ENCODE data around the gene LPP.

Gene LPP

DNA sequence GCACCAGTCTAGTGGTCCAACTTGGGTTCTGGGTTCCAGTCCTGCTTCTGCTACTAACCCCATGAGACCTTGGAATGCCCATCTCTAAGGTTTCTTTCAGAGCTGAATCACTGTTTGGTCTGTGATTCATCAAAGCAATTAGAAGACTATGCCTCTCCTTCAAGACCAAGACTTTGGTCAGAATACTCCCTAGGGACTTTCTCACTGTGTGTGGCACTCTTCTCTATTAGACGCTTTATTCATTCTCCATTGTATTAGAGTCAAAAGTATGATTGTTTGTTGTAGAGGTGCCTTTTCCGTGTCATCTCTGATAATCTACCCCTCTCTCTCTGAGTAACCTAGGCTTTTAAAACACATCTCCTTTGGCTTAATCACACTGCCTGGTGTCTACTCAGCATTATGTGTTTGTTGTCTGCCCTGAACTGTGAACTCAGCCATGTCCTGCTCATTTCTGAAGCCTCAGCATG lies 90.5 kb downstream of the LPP start:
- no peak for FAIRE-seq
- TF ChIP-seq TAF1 (IDR thresholded peaks at IDR 0.05; ENCODE audit: low read depth, low read length), result no peak
- TF ChIP-seq POLR2AphosphoS5 (IDR thresholded peaks at IDR 0.05; ENCODE audit: low read depth, low read length), result no peak
- DNase-seq (ENCODE audit: insufficient read length, low spot score), result no peak

DNA sequence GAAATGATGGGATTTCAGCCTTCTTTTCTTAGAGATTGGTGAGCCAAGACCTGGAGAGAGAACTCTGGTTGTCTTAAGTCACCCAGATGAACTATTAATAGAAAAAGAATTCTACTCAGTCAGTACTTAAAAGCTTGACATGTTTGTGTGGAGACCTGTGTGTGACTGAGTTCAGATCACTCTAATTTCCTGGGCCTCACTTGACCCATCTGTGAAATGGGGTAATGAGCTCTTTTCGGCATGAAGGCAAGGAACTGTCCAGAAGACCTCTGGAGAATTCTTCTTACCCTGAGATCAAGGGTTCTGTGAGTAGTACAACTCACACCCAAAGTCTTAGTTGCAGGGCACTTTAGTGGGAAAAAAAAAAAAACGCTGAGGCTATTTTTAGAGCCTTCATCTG lies 92.9 kb downstream of the LPP start:
- TF ChIP-seq PAX5 (IDR thresholded peaks at IDR 0.05; ENCODE audit: insufficient read depth, low read length, severe bottlenecking), result no peak
- no peak for TF ChIP-seq POLR2A (IDR thresholded peaks at IDR 0.05; ENCODE audit: low read depth, low read length)
- TF ChIP-seq TAF1 (IDR thresholded peaks at IDR 0.05; ENCODE audit: low read depth, low read length), result no peak
- TF ChIP-seq POLR2AphosphoS5 (IDR thresholded peaks at IDR 0.05; ENCODE audit: low read depth, low read length), result no peak
- no peak for TF ChIP-seq SPI1 (IDR thresholded peaks at IDR 0.05; ENCODE audit: low read depth, low read length)
- TF ChIP-seq POU2F2 (IDR thresholded peaks at IDR 0.05; ENCODE audit: low read depth, low read length), result no peak
- no peak for DNase-seq (ENCODE audit: insufficient read length, low spot score)
- no peak for FAIRE-seq

DNA sequence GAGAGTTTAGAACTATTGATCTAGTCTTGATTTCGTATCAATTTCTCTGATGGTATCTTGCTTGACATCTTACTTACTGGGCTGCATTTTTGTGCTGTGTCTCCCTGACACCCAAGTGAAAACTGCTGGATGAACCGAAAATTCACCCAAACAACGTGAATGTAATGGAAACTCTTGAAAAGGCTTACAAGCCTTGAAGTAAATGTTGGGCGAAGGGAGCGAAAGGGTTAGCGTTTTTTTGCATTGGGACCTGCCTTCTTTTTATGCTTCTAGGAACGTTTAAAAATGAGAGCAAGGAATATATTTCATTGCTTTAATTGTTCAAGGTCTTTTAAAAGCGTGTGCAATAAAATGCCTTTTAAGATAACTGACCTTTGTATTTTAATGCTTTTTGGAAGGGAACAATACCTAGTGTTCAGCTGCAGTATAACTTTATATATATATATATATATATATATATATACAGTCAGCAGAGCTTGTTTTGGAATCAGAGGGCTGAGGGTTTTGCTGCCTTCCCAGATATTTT lies 94.1 kb downstream of the LPP start:
- no peak for TF ChIP-seq TAF1 (IDR thresholded peaks at IDR 0.05; ENCODE audit: low read depth, low read length)
- TF ChIP-seq POLR2A (IDR thresholded peaks at IDR 0.05; ENCODE audit: low read depth, low read length), result no peak
- TF ChIP-seq SPI1 (IDR thresholded peaks at IDR 0.05; ENCODE audit: low read depth, low read length), result no peak
- TF ChIP-seq POLR2AphosphoS5 (IDR thresholded peaks at IDR 0.05; ENCODE audit: low read depth, low read length), result no peak
- no peak for TF ChIP-seq PAX5 (IDR thresholded peaks at IDR 0.05; ENCODE audit: insufficient read depth, low read length, severe bottlenecking)
- no peak for TF ChIP-seq POU2F2 (IDR thresholded peaks at IDR 0.05; ENCODE audit: low read depth, low read length)
- FAIRE-seq (no peak), DNase-seq (ENCODE audit: insufficient read length, low spot score) (no peak)

DNA sequence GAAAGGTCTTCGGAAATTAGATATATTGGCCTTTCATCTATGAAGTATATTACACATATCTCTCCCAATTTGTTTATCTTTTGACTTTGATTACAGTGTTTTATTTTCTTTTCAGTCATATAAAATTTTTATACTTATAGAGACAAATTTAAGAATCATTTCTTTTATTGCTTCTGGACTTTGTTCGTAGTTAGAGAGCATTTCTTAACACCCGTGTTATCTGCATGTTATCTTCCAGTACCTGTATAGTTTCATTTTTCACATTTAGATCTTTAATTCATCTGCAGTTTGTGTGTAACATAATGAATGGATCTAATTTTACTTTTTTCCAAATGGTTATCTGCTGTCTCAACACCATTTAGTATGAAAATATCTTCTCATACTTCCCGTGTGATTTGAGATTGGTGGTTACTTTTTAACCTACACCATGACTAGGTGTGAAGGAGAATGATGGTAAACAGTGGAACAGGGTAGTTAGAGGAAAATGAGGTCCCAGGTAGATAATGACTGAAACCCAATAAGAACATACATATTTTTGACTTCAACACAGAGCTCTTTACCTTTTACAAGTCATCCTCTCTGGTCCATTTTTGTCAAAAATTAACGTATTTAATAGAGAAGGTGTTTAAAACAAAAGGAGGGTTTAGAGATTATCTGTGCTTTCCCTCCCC lies 99.3 kb downstream of the LPP start:
- TF ChIP-seq TAF1 (IDR thresholded peaks at IDR 0.05; ENCODE audit: low read depth, low read length) (no peak), PAX5 (IDR thresholded peaks at IDR 0.05; ENCODE audit: insufficient read depth, low read length, severe bottlenecking) (no peak), POLR2AphosphoS5 (IDR thresholded peaks at IDR 0.05; ENCODE audit: low read depth, low read length) (no peak), POU2F2 (IDR thresholded peaks at IDR 0.05; ENCODE audit: low read depth, low read length) (no peak), POLR2A (IDR thresholded peaks at IDR 0.05; ENCODE audit: low read depth, low read length) (no peak), SPI1 (IDR thresholded peaks at IDR 0.05; ENCODE audit: low read depth, low read length) (no peak)
- no peak for DNase-seq (ENCODE audit: insufficient read length, low spot score)
- no peak for FAIRE-seq

DNA sequence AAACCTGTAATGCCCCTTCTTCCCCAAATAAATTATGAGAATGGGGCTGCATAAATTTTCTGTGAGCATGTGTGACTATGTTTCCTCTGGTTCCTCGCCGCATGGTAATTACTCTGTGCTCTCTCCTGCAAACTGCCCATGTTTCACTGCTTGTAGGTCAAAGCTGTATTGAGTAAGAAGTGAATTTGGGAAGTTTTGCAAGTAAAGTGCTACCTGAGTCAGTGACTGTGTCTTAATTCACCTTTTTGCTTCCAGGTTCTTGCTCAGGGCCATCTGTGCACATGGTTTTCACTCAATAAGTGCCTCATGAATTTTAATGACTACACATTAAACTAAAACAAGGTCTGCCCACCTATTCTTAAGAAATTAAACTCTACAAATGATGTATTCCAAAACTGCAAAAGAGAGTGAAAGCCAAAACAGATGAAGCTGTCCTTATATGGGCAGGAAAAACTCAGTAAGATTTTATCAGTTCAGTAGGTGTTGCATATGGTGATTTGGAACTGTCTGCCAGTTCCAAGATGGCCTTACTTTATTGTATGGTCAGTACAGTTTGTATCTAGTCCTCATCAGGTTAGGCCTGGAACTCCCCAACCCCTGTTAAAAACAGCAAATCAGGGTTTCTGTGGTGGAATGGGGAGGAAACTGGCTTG lies 100.0 kb downstream of the LPP start:
- TF ChIP-seq PAX5 (IDR thresholded peaks at IDR 0.05; ENCODE audit: insufficient read depth, low read length, severe bottlenecking) (no peak), SPI1 (IDR thresholded peaks at IDR 0.05; ENCODE audit: low read depth, low read length) (no peak), POLR2AphosphoS5 (IDR thresholded peaks at IDR 0.05; ENCODE audit: low read depth, low read length) (no peak), TAF1 (IDR thresholded peaks at IDR 0.05; ENCODE audit: low read depth, low read length) (no peak), POLR2A (IDR thresholded peaks at IDR 0.05; ENCODE audit: low read depth, low read length) (no peak), POU2F2 (IDR thresholded peaks at IDR 0.05; ENCODE audit: low read depth, low read length) (no peak)
- DNase-seq (ENCODE audit: insufficient read length, low spot score) (no peak), FAIRE-seq (no peak)

DNA sequence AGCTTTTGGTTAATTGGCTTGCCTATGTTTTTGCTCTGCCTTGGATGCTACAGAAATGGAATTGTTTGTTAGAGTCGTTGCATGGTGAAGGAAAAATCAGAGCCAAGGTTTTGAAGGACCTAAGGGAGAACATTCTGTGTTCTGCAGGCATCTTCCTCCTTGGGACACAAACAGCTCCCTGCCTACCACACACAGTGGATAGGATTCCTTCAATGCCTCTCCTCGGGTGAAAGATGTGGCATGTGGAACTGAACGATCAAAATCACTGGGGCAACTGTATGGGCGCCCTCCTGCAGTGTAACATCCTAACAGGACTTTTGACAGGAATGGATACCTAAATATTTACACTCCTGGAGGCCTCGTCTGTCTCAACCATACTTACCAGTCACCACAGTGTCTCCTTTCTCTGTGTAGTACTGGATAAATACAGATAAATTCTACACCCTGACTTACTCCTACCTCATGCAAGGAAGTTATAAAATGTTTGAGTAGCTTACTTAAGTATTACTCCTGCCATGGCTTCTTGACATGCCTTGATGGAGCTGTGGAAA lies 100.6 kb downstream of the LPP start:
- no peak for DNase-seq (ENCODE audit: insufficient read length, low spot score)
- no peak for TF ChIP-seq POLR2A (IDR thresholded peaks at IDR 0.05; ENCODE audit: low read depth, low read length)
- TF ChIP-seq POU2F2 (IDR thresholded peaks at IDR 0.05; ENCODE audit: low read depth, low read length), result no peak
- no peak for TF ChIP-seq POLR2AphosphoS5 (IDR thresholded peaks at IDR 0.05; ENCODE audit: low read depth, low read length)
- TF ChIP-seq SPI1 (IDR thresholded peaks at IDR 0.05; ENCODE audit: low read depth, low read length), result no peak
- no peak for TF ChIP-seq TAF1 (IDR thresholded peaks at IDR 0.05; ENCODE audit: low read depth, low read length)
- no peak for TF ChIP-seq PAX5 (IDR thresholded peaks at IDR 0.05; ENCODE audit: insufficient read depth, low read length, severe bottlenecking)
- no peak for FAIRE-seq

DNA sequence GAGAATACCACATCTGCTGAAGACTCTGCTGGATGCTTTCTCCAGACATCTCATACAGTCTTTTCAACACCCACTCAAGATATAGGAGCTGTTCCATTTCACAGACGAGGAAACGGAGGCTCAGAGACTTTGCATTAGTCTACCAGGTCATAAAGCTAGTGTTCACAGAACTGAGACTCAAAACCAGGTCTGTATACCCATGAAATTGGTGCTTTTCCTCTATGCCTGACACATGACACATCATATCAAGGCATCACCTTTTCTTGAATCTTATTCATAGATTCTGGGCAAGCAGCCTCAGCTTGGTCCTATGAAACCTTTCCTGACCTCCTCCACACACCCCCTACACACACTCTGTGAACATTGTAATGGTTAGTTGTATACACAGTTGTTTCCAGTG lies 101.2 kb downstream of the LPP start:
- DNase-seq (ENCODE audit: insufficient read length, low spot score) (no peak), FAIRE-seq (no peak)
- TF ChIP-seq POU2F2 (IDR thresholded peaks at IDR 0.05; ENCODE audit: low read depth, low read length), result no peak
- no peak for TF ChIP-seq TAF1 (IDR thresholded peaks at IDR 0.05; ENCODE audit: low read depth, low read length)
- no peak for TF ChIP-seq SPI1 (IDR thresholded peaks at IDR 0.05; ENCODE audit: low read depth, low read length)
- no peak for TF ChIP-seq PAX5 (IDR thresholded peaks at IDR 0.05; ENCODE audit: insufficient read depth, low read length, severe bottlenecking)
- no peak for TF ChIP-seq POLR2A (IDR thresholded peaks at IDR 0.05; ENCODE audit: low read depth, low read length)

DNA sequence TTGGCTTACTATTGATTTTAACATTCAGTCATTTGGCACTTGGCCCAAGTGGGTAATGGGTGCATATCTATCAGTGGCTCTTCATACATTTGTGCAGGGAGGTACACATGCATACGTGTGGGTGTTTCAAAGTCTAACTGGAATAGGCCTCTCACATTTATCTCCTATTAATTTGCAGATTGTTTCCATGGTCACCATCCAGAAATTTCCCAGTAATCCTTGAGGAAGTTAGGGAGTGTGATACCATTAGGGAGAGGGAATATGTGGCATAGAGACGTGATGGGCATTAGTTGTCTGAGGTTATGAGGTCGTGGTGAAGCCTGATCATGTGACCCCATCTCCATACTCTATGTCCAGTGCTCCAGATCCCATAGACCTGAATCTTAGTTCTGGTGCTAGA lies 102.8 kb downstream of the LPP start:
- TF ChIP-seq POLR2AphosphoS5 (IDR thresholded peaks at IDR 0.05; ENCODE audit: low read depth, low read length) (no peak), POLR2A (IDR thresholded peaks at IDR 0.05; ENCODE audit: low read depth, low read length) (no peak), TAF1 (IDR thresholded peaks at IDR 0.05; ENCODE audit: low read depth, low read length) (no peak), POU2F2 (IDR thresholded peaks at IDR 0.05; ENCODE audit: low read depth, low read length) (no peak), SPI1 (IDR thresholded peaks at IDR 0.05; ENCODE audit: low read depth, low read length) (no peak), PAX5 (IDR thresholded peaks at IDR 0.05; ENCODE audit: insufficient read depth, low read length, severe bottlenecking) (no peak)
- no peak for FAIRE-seq
- no peak for DNase-seq (ENCODE audit: insufficient read length, low spot score)

DNA sequence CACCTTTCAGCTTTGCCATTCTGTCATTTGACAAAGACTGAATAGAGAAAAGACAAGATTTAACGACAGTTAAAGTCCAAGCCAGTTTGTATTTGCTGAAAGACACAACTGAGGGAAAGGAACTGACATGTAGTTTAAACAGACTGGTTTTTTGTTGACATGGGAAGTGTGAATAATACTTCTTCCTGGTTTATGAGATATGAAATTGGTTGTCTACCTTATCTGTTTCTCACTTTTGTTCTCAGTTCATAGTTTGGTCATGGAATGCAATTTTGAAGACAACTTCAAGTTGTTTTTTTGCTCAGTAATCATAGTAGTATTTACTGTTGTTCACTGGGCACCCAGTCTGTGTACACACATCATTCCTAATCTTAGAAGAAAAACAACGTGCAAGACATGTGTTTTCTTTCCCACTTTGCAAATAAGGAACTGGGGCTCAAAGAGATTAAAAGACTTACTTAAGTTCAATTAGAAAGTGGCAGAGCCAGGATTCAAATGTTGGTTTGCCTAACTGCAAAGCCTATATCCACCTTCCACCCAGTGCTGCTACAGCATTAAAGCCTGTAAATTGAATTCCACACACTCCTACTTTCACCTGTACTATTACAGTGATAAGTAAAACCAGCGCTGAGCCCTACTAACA lies 103.5 kb downstream of the LPP start:
- no peak for TF ChIP-seq SPI1 (IDR thresholded peaks at IDR 0.05; ENCODE audit: low read depth, low read length)
- TF ChIP-seq POU2F2 (IDR thresholded peaks at IDR 0.05; ENCODE audit: low read depth, low read length), result no peak
- no peak for TF ChIP-seq POLR2A (IDR thresholded peaks at IDR 0.05; ENCODE audit: low read depth, low read length)
- TF ChIP-seq PAX5 (IDR thresholded peaks at IDR 0.05; ENCODE audit: insufficient read depth, low read length, severe bottlenecking), result no peak
- TF ChIP-seq POLR2AphosphoS5 (IDR thresholded peaks at IDR 0.05; ENCODE audit: low read depth, low read length), result no peak
- TF ChIP-seq TAF1 (IDR thresholded peaks at IDR 0.05; ENCODE audit: low read depth, low read length), result no peak
- DNase-seq (ENCODE audit: insufficient read length, low spot score), result no peak
- FAIRE-seq, result no peak

All from GM12891 (cell line).